Stimulated activated CD8-positive, alpha-beta memory T cell treated with anti-CD3 and anti-CD28 coated beads, Interleukin-15, amount 100 ng/mL, for 48 hours (primary cell): ENCODE results near the gene SHC3.
"Not testable (repeated sequence)": the region's sequence is repeated elsewhere in the genome, so short reads cannot be mapped to it uniquely, and the experiment has no call there.

Experiments used
- DNase-seq, 2 donors: peaks; one replicate each; pipeline ENCODE4 v3.0.0-alpha.2; 2020; ENCODE audit warnings: low read depth in 2 of 2

The SHC3 gene, protein sequence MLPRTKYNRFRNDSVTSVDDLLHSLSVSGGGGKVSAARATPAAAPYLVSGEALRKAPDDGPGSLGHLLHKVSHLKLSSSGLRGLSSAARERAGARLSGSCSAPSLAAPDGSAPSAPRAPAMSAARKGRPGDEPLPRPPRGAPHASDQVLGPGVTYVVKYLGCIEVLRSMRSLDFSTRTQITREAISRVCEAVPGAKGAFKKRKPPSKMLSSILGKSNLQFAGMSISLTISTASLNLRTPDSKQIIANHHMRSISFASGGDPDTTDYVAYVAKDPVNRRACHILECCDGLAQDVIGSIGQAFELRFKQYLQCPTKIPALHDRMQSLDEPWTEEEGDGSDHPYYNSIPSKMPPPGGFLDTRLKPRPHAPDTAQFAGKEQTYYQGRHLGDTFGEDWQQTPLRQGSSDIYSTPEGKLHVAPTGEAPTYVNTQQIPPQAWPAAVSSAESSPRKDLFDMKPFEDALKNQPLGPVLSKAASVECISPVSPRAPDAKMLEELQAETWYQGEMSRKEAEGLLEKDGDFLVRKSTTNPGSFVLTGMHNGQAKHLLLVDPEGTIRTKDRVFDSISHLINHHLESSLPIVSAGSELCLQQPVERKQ

DNA sequence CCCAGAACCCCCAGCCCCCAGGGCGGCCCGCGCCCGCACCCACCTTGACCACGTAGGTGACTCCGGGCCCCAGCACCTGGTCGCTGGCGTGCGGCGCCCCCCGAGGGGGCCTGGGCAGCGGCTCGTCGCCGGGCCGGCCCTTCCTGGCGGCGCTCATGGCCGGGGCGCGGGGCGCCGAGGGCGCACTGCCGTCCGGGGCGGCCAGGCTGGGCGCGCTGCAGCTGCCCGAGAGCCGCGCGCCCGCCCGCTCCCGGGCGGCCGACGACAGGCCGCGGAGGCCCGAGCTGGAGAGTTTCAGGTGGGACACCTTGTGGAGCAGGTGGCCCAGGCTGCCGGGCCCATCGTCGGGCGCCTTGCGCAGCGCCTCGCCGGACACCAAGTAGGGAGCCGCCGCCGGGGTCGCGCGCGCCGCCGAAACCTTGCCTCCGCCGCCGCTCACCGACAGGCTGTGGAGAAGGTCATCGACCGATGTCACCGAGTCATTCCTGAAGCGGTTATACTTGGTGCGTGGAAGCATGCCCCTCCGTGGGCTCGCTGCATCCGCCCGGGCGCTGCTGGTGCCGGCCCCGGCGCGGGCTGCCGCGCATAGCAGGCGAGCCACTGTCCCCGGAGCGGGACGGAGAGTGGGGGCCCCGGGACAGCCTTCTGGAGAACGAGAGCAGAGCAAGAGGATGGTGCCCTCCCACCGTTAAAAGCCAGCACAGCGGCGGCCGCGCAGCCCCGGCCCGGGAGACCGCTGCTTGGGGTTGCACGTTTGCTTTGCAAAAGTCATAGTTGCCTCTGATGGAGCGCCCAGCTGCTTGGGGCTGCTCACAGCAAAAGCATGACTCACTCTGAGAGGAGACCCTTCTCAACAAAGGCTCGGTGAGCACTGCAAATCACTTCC, at the start of gene SHC3:
TSS of gene SHC3 (minus strand) at position 875 of the 886 bp plus-strand sequence. CDS start at position 517, 358 bp downstream.
- no peak for DNase-seq

DNA sequence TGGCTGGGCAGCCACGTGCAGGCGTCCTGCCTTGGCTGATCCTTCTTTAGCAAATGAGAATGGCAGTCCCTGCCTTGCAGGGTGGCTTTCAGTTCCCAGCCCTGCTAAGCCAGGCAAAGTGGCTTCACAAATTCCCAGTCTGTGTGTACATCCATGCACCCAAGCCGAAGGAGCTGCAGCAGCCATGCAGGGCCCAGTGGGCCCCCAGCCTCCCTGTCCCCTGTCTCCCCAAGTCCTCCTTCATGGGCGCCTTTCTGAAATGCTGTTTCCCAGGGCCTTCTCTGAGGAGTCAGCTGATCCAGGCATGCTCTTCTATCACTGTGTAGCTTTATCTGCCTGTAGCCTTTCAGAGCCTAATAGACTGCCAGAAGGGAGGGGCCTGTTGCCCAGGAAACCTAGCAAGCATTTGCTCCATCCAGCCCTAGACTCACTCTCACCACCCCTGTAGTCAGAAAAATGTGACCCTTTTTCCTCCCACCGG, 47.4 kb upstream of the SHC3 start:
- DNase-seq: no peak

DNA sequence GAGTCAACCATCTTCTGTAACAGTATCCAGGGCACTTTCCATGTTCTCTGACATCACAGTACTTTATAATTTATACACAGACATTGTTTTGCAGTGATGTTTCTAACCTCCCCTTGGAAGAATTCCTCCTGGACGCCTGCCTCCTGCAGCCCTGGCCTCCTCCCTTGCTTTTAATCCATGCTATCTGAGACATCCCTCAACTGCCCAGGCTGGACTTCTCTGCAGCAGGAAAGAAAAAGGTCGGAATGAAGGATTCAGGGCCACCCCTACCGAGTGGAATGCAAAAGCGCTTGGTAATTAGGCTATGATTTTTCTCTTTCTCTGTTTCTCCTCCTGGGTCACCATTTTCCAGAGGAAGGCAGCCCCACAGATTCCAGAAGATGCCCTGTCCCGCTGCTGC, 47.0 kb upstream of the SHC3 start:
- DNase-seq: no peak

DNA sequence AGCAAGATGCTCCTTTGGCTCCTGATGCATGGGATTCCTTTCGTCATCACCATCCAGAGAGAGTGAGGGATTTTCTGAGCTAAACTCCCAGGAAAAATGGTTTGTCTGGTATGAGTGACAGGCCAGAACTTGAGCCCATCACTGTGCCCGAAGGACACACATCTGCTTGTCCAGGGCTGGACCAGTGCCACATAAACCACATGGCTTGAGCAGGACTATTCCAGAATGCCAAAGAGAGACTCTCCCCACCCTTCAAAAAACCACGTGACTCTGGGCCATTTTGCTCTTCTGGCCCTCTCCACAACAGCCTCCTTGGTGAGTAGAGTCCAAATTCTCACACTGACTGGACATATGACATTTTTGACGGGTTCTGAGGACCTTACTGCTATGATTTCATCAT, 46.4 kb upstream of the SHC3 start:
- no peak for DNase-seq

DNA sequence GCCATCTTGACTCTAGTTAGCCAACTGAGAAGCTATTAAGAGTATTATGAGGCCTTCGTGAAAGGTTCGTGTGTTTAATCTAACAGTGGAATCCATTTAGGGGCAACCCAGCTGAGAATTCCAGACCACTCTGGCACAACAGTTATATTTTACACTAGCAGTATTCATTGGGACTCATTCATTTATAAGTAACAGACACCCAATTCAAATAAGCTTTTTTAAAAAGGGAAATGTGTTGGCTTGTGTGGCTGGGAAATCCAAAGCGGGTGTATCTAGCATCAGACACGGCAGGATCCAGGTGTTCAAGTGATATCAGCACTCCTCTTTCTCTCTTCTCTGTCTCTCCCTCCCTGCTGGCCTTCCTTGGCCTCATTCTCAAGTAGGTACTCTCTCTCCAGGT, 46.0 kb upstream of the SHC3 start:
- no peak for DNase-seq

DNA sequence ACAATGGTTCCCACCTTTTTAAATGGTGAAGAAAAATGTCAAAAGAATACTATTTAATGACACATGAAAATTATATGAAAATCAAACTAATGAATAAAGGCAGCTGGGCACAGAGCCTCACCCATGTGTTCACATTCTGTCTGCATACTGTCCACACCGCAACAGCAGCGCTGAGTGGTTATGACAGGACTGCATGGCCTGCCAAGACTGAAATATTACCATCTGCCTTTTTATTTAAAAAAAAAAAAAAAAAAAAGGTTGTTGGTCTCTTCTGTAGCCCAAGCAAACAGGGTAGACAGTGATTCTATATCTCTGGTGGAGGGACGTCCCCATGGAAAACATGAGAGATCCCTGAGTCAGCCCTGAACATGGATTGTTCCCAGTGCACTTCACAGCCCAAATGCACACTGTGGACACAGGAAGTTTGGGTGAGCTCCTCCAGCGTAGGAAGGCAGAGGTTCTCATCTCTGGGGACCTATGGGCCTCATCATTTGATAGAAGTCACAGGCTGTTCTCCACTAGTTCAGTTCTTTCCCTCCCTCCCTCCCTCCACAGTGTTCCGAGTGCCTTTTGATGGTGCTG, 44.9 kb upstream of the SHC3 start:
- no peak for DNase-seq

DNA sequence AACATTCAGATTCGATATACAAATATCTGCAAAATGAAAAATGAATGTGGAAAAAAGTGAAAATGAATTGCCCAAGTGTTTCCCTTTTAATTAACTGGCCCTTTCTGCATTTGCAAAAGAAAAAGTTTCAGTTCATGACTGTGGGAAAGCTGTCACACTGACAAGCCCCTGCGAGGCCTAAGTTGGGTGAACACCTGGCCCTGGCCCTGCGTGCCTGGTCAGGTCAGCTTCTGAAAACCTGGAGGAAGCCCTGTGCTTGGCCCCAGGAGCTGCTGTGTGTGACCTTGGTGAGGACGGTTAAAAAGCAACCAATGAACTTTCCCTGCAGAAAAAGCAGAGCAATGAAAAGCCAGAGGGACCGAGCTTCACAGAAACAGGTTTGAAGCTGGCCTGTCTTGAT, 41.0 kb upstream of the SHC3 start:
- DNase-seq: no peak

DNA sequence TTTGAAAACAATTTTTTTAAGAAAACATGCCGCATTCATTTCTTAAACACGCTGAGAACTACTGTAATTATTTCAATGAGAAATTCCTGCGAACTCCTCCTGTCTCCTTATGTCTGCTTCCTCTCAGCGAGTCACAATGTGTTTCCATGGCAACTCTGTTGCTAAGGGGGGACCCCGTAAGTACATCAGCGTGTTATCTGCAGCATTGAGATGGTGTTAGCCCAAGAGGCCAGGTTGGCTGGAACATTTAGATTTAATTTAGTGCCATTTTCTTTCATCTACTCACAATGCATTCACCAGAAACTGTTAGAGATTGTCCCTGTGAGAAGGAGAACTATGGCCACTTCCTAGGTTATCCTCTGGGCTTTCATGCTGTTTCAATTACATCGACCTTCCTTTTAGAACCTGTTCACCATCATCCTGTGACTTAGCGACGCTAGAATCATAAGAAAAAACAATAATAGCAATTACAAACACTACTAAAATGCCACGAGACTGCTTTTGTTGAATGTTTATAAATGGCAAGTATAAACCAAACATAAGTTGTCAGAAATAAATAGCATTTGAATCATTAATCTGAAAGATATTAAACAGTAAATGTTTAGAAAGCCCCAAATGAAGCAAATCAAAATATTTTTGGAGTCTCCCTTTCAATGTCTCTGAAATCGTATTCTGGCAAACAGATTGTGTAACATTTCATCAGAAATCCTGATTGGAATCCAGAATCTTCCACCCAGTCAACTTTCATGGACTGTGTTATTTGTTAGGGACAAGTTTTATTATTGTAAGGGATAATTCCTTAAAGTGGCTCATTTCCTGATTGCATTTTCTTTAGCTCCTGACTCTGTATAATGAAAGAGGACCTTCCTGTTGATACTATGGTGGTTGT, 39.7 kb upstream of the SHC3 start:
- no peak for DNase-seq

DNA sequence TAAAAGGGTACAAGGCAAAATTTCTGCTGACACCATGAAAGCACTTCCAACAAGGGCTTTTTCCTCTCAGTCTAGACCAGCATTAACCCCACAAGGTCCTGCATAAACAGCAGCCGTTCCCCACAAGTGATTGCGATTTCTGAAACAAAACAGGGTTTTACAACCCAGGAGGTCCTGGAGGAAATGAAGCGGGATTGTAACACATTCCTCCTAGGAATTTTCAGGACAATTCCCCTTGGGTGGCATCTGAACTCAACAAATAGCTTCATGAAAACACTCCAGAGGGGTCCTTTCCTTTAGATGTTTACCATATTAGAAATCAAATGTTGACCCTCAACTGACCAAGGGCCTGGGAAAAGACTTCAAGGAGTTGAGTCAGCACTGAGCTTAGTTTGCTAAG, 36.7 kb upstream of the SHC3 start:
- DNase-seq: no peak

DNA sequence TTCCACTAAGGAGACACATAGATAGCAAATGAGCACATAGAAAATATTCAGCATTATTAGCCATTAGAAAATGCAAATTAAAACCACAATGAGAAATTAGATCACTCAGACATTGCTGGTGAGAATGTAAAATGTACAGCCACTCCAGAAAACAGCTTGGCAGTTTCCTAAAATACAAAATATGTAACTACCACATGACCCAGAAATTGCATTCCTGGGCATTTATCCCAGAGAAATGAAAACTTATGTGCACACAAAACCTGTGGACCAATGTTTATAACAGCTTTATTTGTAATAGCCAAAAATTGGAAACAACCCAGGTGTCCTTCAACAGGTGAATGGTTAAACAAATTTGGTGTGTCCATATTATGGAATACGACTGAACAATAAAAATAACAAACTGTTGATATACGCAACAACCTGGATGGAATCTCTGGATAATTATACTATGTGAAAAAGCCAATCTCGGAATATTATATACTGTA, 34.8 kb upstream of the SHC3 start:
- no peak for DNase-seq

DNA sequence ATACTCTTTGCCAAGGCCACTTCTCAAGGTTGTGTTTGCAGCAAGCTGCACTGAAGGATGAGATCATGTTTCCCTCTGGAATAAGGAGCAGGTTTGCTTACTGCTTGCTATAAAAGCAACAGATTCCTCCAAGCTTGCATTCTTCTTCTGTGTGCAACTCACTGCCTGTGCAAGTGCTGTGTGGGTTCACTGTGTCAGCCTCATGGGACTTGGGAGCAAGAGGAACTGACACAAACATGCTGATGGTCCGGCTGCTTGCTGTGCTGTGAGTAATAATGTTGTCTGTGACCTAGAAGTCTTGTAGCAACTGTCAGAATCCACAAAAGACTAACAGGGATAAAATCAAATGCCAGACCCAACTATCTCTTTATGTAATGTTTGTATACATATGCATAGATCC, 33.6 kb upstream of the SHC3 start:
- DNase-seq: no peak

DNA sequence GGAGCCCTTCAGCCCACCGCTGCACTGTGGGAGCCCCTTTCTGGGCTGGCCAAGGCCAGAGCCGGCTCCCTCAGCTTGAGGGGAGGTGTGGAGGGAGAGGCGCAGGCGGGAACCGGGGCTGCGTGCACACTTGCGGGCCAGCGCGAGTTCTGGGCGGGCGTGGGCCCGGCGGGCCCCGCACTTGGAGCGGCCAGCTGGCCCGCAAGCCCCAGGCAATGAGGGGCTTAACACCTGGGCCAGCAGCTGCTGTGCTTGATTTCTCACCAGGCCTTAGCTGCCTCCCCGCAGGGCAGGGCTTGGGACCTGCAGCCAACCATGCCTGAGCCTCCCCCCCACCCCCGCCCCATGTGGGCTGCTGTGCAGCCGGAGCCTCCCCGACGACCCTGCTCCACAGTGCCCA, 30.7 kb upstream of the SHC3 start:
- DNase-seq: not testable (repeated sequence)

DNA sequence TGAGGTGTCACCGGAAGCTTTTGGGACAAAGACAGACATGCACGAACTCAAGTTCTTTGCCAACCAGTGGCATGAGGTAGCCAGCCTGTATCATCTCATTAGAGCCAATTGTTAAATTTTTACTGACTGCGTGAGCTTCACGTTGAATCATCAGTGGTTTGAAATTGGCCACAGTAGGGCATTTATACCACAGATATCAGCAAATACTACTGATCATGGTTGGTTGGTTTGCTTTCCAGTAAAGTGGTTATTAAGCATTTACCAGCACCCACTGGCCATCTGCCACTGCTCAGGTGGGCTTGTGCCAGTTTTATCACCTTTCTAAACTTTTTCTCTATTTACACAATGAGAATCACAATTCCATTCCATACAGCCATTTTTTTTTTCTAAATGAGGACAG, 28.4 kb upstream of the SHC3 start:
- DNase-seq: no peak

DNA sequence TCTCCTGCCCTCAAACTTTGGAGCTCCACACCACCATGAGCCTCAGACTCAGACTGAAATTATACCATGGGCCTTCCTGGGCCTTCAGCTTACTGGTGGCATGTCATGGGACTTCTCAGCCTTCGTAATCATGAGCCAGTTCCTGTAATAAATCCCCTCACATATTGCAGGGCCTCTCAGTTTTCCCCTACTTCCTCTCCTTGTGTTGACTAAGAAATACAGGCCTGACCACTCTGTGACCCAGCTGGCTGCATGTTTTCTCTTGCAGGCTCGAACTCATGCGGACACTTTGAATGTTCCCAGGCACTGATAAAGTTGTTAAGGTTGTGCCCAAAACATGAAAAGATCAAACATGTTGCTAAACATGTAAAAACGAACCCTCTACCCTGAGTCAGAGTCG, 26.2 kb upstream of the SHC3 start:
- no peak for DNase-seq

DNA sequence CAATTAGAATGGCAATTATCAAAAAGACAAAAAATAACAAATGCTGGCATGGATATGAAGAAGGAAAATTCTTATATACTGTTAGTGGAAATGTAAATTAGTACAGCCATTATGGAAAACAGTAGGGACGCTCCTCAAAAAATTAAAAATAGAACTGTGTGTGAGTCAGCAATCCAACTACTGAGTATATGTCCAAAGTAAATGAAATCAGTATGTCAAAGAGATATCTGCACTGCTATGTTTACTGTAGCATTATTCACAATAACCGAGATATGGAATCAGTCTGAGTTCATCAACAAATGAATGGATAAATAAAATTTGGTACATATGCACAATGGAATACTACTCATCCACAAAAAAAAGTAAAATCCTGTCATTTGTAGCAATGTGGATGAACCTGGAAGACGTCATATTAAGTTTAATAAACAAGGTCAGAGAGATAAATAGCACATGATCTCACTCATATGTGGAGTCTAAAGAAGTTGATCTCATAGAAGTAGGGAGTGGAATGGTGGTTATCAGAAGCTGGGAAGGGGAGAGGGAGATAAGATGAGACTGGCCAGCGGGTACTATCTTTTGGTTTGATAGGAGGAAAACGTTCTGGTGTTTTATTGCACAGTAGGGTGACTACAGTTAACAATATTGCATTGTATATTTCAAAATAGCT, 16.6 kb upstream of the SHC3 start:
- DNase-seq: no peak

DNA sequence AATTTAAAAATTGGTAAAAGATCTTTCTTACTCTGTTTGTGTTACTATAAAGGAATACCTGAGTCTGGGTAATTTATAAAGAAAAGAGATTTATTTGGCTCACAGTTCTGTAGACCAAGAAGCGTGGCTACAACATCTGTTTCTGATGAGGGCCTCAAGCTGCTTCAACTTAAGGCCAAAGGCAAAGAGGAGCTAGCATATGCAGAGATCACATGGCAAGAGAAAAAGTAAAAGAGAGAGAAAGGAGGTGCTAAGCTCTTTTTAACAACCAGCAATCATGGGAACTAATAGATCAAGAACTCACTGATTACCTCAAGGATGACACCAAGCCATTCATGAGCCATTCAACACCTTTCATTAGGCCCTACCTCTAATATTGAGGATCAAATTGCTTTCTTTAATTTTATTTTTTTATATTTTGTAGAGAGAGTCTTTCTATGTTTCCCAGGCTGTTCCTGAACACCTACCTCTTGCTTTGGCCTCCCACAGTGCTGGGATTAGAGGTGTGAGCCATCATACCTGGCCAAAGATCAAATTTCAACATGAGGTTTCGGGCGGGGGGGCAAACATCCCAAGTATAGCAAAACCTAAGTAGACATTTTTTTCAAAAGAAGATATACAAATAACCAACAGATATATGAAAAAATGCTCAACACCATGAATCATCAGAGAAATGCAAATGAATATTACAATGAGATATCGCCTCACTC, 16.0 kb upstream of the SHC3 start:
- DNase-seq: no peak

DNA sequence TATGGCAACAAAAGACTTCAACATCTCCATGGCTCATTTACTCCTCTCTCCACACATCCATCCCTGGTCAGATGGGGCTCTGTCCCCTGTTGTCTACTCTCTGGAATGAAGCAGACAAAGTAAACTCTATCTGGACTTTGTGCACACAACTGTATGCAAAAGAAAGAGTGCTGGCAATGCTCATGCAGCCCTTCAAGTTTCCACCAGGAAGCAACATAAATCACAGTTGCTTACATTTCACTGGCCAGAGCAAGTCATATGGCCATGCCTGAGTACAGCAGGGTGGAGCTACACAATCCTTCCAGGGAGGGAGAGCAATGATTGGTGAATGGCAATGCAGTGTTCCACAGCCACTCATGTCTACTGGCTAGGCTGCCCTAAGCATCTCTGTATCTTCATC, 12.4 kb upstream of the SHC3 start:
- DNase-seq: no peak

DNA sequence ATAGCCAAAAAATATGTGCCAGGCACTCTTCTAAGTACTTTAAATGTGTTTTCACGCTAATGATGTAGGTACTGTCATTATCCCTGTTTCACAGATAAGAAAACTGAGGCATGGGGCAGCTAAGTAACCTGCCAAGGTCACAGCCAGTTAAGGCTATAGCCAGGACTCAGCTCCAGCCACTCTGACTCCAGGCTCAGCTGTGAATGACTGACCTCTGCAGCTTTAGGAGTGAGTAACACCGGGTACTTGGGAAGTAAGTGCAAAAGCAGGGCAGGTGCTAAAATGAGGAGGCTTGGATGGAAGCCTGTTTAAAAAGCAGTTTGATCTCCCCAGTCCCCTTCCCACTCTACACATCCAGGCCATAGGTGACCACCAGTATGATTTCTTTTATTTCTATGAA, 10.6 kb upstream of the SHC3 start:
- DNase-seq: no peak

DNA sequence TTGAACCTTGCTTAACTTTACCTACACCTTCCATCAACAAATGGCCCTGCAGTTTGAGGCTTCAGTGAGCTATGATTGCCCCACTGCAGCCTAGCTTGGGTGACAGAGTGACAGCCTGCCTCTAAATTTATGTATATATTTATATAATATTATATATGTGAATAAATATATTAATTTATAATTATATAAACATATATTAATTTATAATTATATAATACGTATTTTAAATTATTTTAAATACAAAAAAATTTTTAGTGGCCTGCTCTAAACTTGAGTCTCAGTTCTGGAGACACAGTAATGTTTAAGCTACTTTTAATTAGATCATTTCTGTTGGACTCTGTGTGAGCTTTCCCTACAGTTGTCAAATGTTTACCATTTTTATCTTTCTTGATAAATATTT, 9.3 kb upstream of the SHC3 start:
- DNase-seq: no peak

DNA sequence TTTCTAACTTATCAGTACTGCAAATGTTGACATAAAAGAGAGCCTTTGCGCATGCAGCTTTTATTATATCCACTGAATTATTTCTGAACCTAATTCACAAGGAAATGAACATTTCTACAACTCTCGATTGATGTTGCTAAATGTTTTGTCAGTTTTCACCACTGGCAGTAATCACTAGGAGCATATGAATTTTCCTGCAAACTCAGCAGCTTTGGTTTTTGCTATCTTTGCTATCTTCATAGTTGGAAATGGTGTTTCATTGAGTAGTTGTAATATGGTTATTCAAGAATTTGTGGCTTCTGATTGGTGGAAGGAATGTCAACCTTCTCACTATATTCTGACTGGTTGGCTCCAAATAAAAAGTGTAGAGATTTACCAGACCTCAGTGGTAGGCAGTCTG, 8.9 kb upstream of the SHC3 start:
- no peak for DNase-seq
